Erythroblast (primary cell): ENCODE results near the gene C1orf105.

Experiments used
- GATA1 ChIP-seq: IDR thresholded peaks from 2 replicates; pipeline ENCODE4 v1.6.1; 2011; ENCODE audit warnings: low read depth, mild to moderate bottlenecking, control low read depth, low read length, moderate library complexity
- POLR2A ChIP-seq: IDR thresholded peaks from 2 replicates; pipeline ENCODE4 v1.6.1; 2011; ENCODE audit warnings: mild to moderate bottlenecking, low read length

- TF ChIP-seq POLR2A (no peak), GATA1 (no peak)
These were observed 28.6 kb downstream of the C1orf105 start for GRCh38 chr1:172448995-172449584.
